H9 (cell line): ENCODE results near the gene GPR42. TPM values are rescaled to one million over a fixed set of nuclear protein-coding genes. Genes with fewer than 3 reads are reported as not detected.

ENCODE experiments used
- DNase-seq: peaks from one replicate; pipeline ENCODE4 v3.0.0-alpha.2; 2017
- H2AFZ ChIP-seq: one replicate; pipeline ENCODE4 v1.6.1; 2013; ENCODE audit warnings: mild to moderate bottlenecking, low read length, control low read depth, moderate library complexity
- H2AK5ac ChIP-seq: 2 replicates; pipeline ENCODE4 v1.6.1; 2013; ENCODE audit warnings: low read length, control low read depth, mixed read lengths; ENCODE audit not compliant: insufficient read length
- H2BK120ac ChIP-seq: one replicate; pipeline ENCODE4 v1.6.1; 2013; ENCODE audit warnings: low read depth, mild to moderate bottlenecking, low read length, control low read depth, inconsistent platforms; ENCODE audit not compliant: poor library complexity, severe bottlenecking
- H2BK12ac ChIP-seq: 2 replicates; pipeline ENCODE4 v1.6.1; 2013; ENCODE audit warnings: low read length, control low read depth, mixed read lengths, low read depth; ENCODE audit not compliant: insufficient read length
- H2BK15ac ChIP-seq: 2 replicates; pipeline ENCODE4 v1.6.1; 2013; ENCODE audit warnings: low read depth, low read length, control low read depth
- H2BK20ac ChIP-seq: one replicate; pipeline ENCODE4 v1.6.1; 2013; ENCODE audit warnings: low read depth, mild to moderate bottlenecking, low read length, control low read depth, inconsistent platforms; ENCODE audit not compliant: poor library complexity, severe bottlenecking
- H2BK5ac ChIP-seq: 2 replicates; pipeline ENCODE4 v1.6.1; 2013; ENCODE audit warnings: low read length, control low read depth, mixed read lengths; ENCODE audit not compliant: insufficient read length
- H3K14ac ChIP-seq: 2 replicates; pipeline ENCODE4 v1.6.1; 2013; ENCODE audit warnings: low read length, control low read depth; ENCODE audit not compliant: insufficient read depth
- H3K18ac ChIP-seq: 2 replicates; pipeline ENCODE4 v1.6.1; 2013; ENCODE audit warnings: low read depth, mild to moderate bottlenecking, mixed read lengths, low read length, control low read depth; ENCODE audit not compliant: insufficient read length
- H3K23ac ChIP-seq: 2 replicates; pipeline ENCODE4 v1.6.1; 2013; ENCODE audit warnings: low read length, control low read depth, mixed read lengths, low read depth; ENCODE audit not compliant: insufficient read length
- H3K23me2 ChIP-seq: 2 replicates; pipeline ENCODE4 v1.6.1; 2013; ENCODE audit warnings: low read depth, mild to moderate bottlenecking, mixed read lengths, low read length, control low read depth; ENCODE audit not compliant: insufficient read length, poor library complexity, severe bottlenecking
- H3K27ac ChIP-seq: 2 replicates; pipeline ENCODE4 v1.5.1; 2013; ENCODE audit warnings: low read length, control low read depth, mixed read lengths, low read depth; ENCODE audit not compliant: insufficient read length
- H3K27me3 ChIP-seq: 2 replicates; pipeline ENCODE4 v1.6.1; 2013; ENCODE audit warnings: low read length, control low read depth, inconsistent platforms; ENCODE audit not compliant: insufficient read depth
- H3K4ac ChIP-seq: 2 replicates; pipeline ENCODE4 v1.6.1; 2013; ENCODE audit warnings: low read depth, mild to moderate bottlenecking, control low read depth, inconsistent platforms, low read length, moderate library complexity
- H3K4me1 ChIP-seq: 2 replicates; pipeline ENCODE4 v1.6.1; 2013; ENCODE audit warnings: low read length, control low read depth, inconsistent platforms; ENCODE audit not compliant: insufficient read depth
- H3K4me2 ChIP-seq: 2 replicates; pipeline ENCODE4 v1.6.1; 2013; ENCODE audit warnings: low read length, control low read depth, mixed read lengths; ENCODE audit not compliant: insufficient read length, insufficient read depth
- H3K56ac ChIP-seq: 2 replicates; pipeline ENCODE4 v1.6.1; 2013; ENCODE audit warnings: low read depth, mild to moderate bottlenecking, mixed read lengths, low read length, control low read depth; ENCODE audit not compliant: insufficient read length
- H3K79me1 ChIP-seq: 2 replicates; pipeline ENCODE4 v1.6.1; 2013; ENCODE audit warnings: low read depth, mild to moderate bottlenecking, moderate library complexity, low read length, control low read depth, inconsistent platforms; ENCODE audit not compliant: insufficient read depth, poor library complexity, severe bottlenecking
- H3K79me2 ChIP-seq: 2 replicates; pipeline ENCODE4 v1.6.1; 2013; ENCODE audit warnings: low read length, control low read depth, inconsistent platforms; ENCODE audit not compliant: insufficient read depth
- H3K9ac ChIP-seq: 2 replicates; pipeline ENCODE4 v1.6.1; 2013; ENCODE audit warnings: low read length, control low read depth, mixed read lengths; ENCODE audit not compliant: insufficient read length; ENCODE audit errors: extremely low read depth
- H3K9me3 ChIP-seq: one replicate; pipeline ENCODE4 v1.6.1; 2013; ENCODE audit warnings: low read depth, low read length, inconsistent platforms; ENCODE audit not compliant: control insufficient read depth
- H3T11ph ChIP-seq: one replicate; pipeline ENCODE4 v1.6.1; 2013; ENCODE audit warnings: mild to moderate bottlenecking, low read length, control low read depth, inconsistent platforms
- H4K20me1 ChIP-seq: one replicate; pipeline ENCODE4 v1.6.1; 2013; ENCODE audit not compliant: control insufficient read depth, insufficient read length, insufficient read depth
- H4K5ac ChIP-seq: 2 replicates; pipeline ENCODE4 v1.6.1; 2013; ENCODE audit warnings: low read depth, mild to moderate bottlenecking, mixed read lengths, low read length, control low read depth; ENCODE audit not compliant: insufficient read length
- H4K8ac ChIP-seq: replicated peaks from 2 replicates; pipeline ENCODE4 v1.6.1; 2013; ENCODE audit warnings: low read length, control low read depth, mixed read lengths, low read depth; ENCODE audit not compliant: insufficient read length
- H4K91ac ChIP-seq: 2 replicates; pipeline ENCODE4 v1.6.1; 2013; ENCODE audit warnings: low read depth, mild to moderate bottlenecking, moderate library complexity, mixed read lengths, low read length, control low read depth; ENCODE audit not compliant: insufficient read length
- H3K27ac Mint-ChIP-seq, 3 experiments: 2 replicates in 2 of 3; 3 replicates in 1 of 3; pipeline ENCODE4 v1.8.0; 2020 to 2021; ENCODE audit warnings: mixed read lengths in 3 of 3, mild to moderate bottlenecking in 1 of 3, moderate library complexity in 1 of 3
- H3K27me3 Mint-ChIP-seq: 2 replicates; pipeline ENCODE4 v1.8.0; 2021; ENCODE audit warnings: low read depth, mild to moderate bottlenecking, moderate library complexity, mixed read lengths
- H3K36me3 Mint-ChIP-seq, 3 experiments: 2 replicates in 2 of 3; 3 replicates in 1 of 3; pipeline ENCODE4 v1.8.0; 2020 to 2021; ENCODE audit warnings: low read depth in 3 of 3, mixed read lengths in 3 of 3; ENCODE audit not compliant: insufficient read depth in 1 of 3
- H3K4me1 Mint-ChIP-seq, 2 experiments: 2 replicates each; pipeline ENCODE4 v1.8.0; 2020; ENCODE audit warnings: mixed read lengths in 2 of 2
- H3K4me3 Mint-ChIP-seq, 2 experiments: 2 replicates in 1 of 2; 3 replicates in 1 of 2; pipeline ENCODE4 v1.8.0; 2020 to 2021; ENCODE audit warnings: mild to moderate bottlenecking in 2 of 2, mixed read lengths in 2 of 2, moderate library complexity in 1 of 2
- H3K9me3 Mint-ChIP-seq, 2 experiments: 2 replicates in 1 of 2; 3 replicates in 1 of 2; pipeline ENCODE4 v1.8.0; 2020; ENCODE audit warnings: mild to moderate bottlenecking in 2 of 2, mixed read lengths in 2 of 2, moderate library complexity in 1 of 2
- CTCF ChIP-seq: fragments of 200-600 bp; sonication (generic); conservative IDR thresholded peaks from 3 replicates; pipeline ENCODE4 v1.8.0; 2021; ENCODE audit warnings: antibody characterized with exemption, mild to moderate bottlenecking
- WGBS: extraction: QIAGEN DNeasy Blood & Tissue Kit; methylation state at CpG from one replicate; pipeline ENCODE4 v1.1.7; 2013; ENCODE audit warnings: missing lambda C conversion rate, low lambda C conversion rate, mixed read lengths; ENCODE audit not compliant: insufficient read length; ENCODE audit errors: extremely low coverage; 5-methylcytosine and 5-hydroxymethylcytosine counted together
- total RNA-seq: library from RNA; stranded (reverse); gene quantifications from 2 replicates; pipeline ENCODE4 v1.2.1, GENCODE V29; 2021

The GPR42 gene
- total RNA-seq, 1 experiment from 2014 or later = not detected

DNA sequence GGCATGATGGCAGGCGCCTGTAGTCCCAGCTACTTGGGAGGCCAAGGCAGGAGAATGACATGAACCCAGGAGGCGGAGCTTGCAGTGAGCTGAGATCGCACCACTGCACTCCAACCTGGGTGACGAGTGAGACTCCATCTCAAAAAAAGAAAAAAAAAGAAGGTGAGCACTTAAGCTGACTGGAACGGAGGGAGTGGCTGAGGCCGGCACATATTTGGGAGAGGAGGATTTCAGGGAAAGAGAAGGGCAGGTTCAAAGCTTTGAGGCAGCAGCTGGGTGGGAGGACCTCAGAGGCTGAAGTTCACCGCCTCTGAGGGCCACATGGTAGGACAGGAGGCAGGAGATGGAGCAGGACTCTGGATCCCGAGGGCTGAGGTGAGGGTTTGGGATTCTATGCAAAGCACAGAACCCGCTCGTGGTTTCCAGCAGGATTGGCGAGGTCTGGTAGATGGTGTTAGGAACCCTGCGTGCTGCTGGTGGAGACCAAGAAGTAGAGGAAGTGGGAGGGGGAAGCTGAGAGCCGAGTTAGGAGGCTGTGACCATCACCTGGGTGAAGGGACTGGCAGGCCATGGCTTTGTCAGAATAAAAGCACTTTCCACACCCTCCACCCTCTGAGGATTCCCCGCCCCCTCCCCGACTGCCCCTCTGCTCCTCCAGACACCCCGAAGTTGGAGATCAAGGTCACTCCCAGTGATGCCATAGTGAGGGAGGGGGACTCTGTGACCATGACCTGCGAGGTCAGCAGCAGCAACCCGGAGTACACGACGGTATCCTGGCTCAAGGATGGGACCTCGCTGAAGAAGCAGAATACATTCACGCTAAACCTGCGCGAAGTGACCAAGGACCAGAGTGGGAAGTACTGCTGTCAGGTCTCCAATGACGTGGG, 33.5 kb upstream of the GPR42 start:
- H3K23ac ChIP-seq = no peak overlapping the region
- Mint-ChIP-seq H3K36me3 (no peaks in the 10 kb centered on the region), H3K27ac (peak overlapping the region in 1 of 3 experiments; percentile 87; a peak in 3 of 7 replicates), H3K9me3 (no peaks in the 10 kb centered on the region), H3K27me3 (peaks cover 8% of the 10 kb centered on the region), H3K4me1 (peaks cover 0 to under 1% of the 10 kb centered on the region in 2 experiments; a peak in 2 of 4 replicates), H3K4me3 (no peak overlapping the region)
- no peak overlapping the region for H2BK120ac ChIP-seq
- H3K14ac ChIP-seq = no peak overlapping the region; the same call in 1 of the 2 replicates
- no peak overlapping the region for H3K18ac ChIP-seq
- no peak overlapping the region for H3K9ac ChIP-seq
- H3T11ph ChIP-seq = no peak overlapping the region
- no peak overlapping the region for H2AK5ac ChIP-seq
- H3K4me2 ChIP-seq = no peak overlapping the region
- H3K9me3 ChIP-seq = no peaks in the 10 kb centered on the region
- no peak overlapping the region for H4K8ac ChIP-seq
- no peaks in the 10 kb centered on the region for H3K23me2 ChIP-seq
- H2BK20ac ChIP-seq = no peak overlapping the region
- no peak overlapping the region for H3K27ac ChIP-seq
- no peak overlapping the region for H3K56ac ChIP-seq
- H3K4ac ChIP-seq = no peak overlapping the region
- H4K5ac ChIP-seq = no peak overlapping the region
- no peak overlapping the region for H2BK12ac ChIP-seq
- no peak overlapping the region for H2BK5ac ChIP-seq
- no peak overlapping the region for H4K91ac ChIP-seq
- no peaks in the 10 kb centered on the region for H4K20me1 ChIP-seq
- no peaks in the 10 kb centered on the region for H3K79me1 ChIP-seq
- no peaks in the 10 kb centered on the region for H3K79me2 ChIP-seq
- H2AFZ ChIP-seq = no peak overlapping the region
- H3K4me1 ChIP-seq = peaks cover 3% of the 10 kb centered on the region; the same call in 1 of the 2 replicates
- no peak for DNase-seq
- no peaks in the 10 kb centered on the region for H3K27me3 ChIP-seq
- TF ChIP-seq CTCF = no peak
- no CpG with 5 or more reads among the region's 25 CpGs for WGBS
- no peak overlapping the region for H2BK15ac ChIP-seq
